ENCODE data around the gene FRMD3. TPM values are rescaled to one million over a fixed set of nuclear protein-coding genes. Genes with fewer than 3 reads are reported as not detected.

FRMD3 gene
- total and polyA plus RNA-seq, 3 experiments from 2014 or later, result 0.35 to 0.68 (median 0.62) TPM

GRCh38 chr9:83431101-83432060 is 106.8 kb downstream of the FRMD3 start:
- Mint-ChIP-seq H3K27me3 (no peaks in the 10 kb centered on the region), H3K36me3 (no peaks in the 10 kb centered on the region), H3K4me3 (no peak overlapping the region), H3K9me3 (no peaks in the 10 kb centered on the region), H3K27ac (no peak overlapping the region), H3K4me1 (no peaks in the 10 kb centered on the region)
- H3K27me3 ChIP-seq (ENCODE audit: insufficient read depth, low read length, poor library complexity, severe bottlenecking), result no peaks in the 10 kb centered on the region
- no peaks in the 10 kb centered on the region for H3K9me3 ChIP-seq (ENCODE audit: low read length)
- H3K4me3 ChIP-seq (ENCODE audit: low read length), result no peak overlapping the region
- H3K27ac ChIP-seq (ENCODE audit: low read depth, low read length), result no peak overlapping the region
- H3K36me3 ChIP-seq (ENCODE audit: insufficient read depth, low read length), result no peaks in the 10 kb centered on the region
- H3K4me1 ChIP-seq (ENCODE audit: insufficient read depth, low read length), result no peaks in the 10 kb centered on the region
- POLR2A ChIA-PET, result no interaction called here
- CTCF ChIA-PET, result no interaction called here
- DNase-seq, result no peak

- Histone ChIP-seq H3K27me3 (ENCODE audit: insufficient read depth, low read length, poor library complexity, severe bottlenecking) (no peaks in the 10 kb centered on the region), H3K4me3 (ENCODE audit: low read length) (no peak overlapping the region), H3K4me1 (ENCODE audit: insufficient read depth, low read length) (no peaks in the 10 kb centered on the region), H3K27ac (ENCODE audit: low read depth, low read length) (no peak overlapping the region), H3K9me3 (ENCODE audit: low read length) (no peaks in the 10 kb centered on the region), H3K36me3 (ENCODE audit: insufficient read depth, low read length) (no peaks in the 10 kb centered on the region)
- no peaks in the 10 kb centered on the region for H3K27me3 Mint-ChIP-seq
- ChIA-PET POLR2A (no interaction called here), CTCF (no interaction called here)
- no peaks in the 10 kb centered on the region for H3K36me3 Mint-ChIP-seq
- peak overlapping the region in 1 of 7 donors; percentile 45 for H3K4me3 Mint-ChIP-seq
- no peaks in the 10 kb centered on the region for H3K4me1 Mint-ChIP-seq
- H3K9me3 Mint-ChIP-seq, result no peaks in the 10 kb centered on the region
- DNase-seq, result no peak
- H3K27ac Mint-ChIP-seq, result no peak overlapping the region
Measured at GRCh38 chr9:83430681-83431080, 107.5 kb downstream of the FRMD3 start.

GRCh38 chr9:83429229-83429628 is 109.0 kb downstream of the FRMD3 start:
- Mint-ChIP-seq H3K27ac (no peak overlapping the region), H3K9me3 (no peaks in the 10 kb centered on the region), H3K4me1 (no peaks in the 10 kb centered on the region), H3K36me3 (no peaks in the 10 kb centered on the region), H3K27me3 (no peaks in the 10 kb centered on the region), H3K4me3 (no peak overlapping the region)
- no peak overlapping the region for H3K4me3 ChIP-seq (ENCODE audit: low read length)
- no peaks in the 10 kb centered on the region for H3K36me3 ChIP-seq (ENCODE audit: insufficient read depth, low read length)
- ChIA-PET CTCF (no interaction called here), POLR2A (no interaction called here)
- H3K27me3 ChIP-seq (ENCODE audit: insufficient read depth, low read length, poor library complexity, severe bottlenecking), result no peaks in the 10 kb centered on the region
- H3K27ac ChIP-seq (ENCODE audit: low read depth, low read length), result no peak overlapping the region
- no peak for DNase-seq
- H3K4me1 ChIP-seq (ENCODE audit: insufficient read depth, low read length), result no peaks in the 10 kb centered on the region
- H3K9me3 ChIP-seq (ENCODE audit: low read length), result no peaks in the 10 kb centered on the region

GRCh38 chr9:83425240-83425639 is 113.0 kb downstream of the FRMD3 start:
- POLR2A ChIA-PET, result no interaction called here
- peaks cover 0 to 10% (median 0%) of the 10 kb centered on the region in 3 donors for H3K36me3 Mint-ChIP-seq
- no peaks in the 10 kb centered on the region for H3K4me1 ChIP-seq (ENCODE audit: insufficient read depth, low read length)
- peaks cover 0 to 4% (median 0%) of the 10 kb centered on the region in 5 donors for H3K9me3 Mint-ChIP-seq
- no peak for DNase-seq
- H3K4me3 Mint-ChIP-seq, result no peak overlapping the region
- H3K4me3 ChIP-seq (ENCODE audit: low read length), result no peak overlapping the region
- H3K9me3 ChIP-seq (ENCODE audit: low read length), result no peaks in the 10 kb centered on the region
- CTCF ChIA-PET, result no interaction called here
- no peak overlapping the region for H3K27ac Mint-ChIP-seq
- no peaks in the 10 kb centered on the region for H3K27me3 ChIP-seq (ENCODE audit: insufficient read depth, low read length, poor library complexity, severe bottlenecking)
- H3K27ac ChIP-seq (ENCODE audit: low read depth, low read length), result no peak overlapping the region
- H3K4me1 Mint-ChIP-seq, result no peaks in the 10 kb centered on the region
- H3K36me3 ChIP-seq (ENCODE audit: insufficient read depth, low read length), result no peaks in the 10 kb centered on the region
- H3K27me3 Mint-ChIP-seq, result peaks cover 0 to 3% of the 10 kb centered on the region in 2 donors

GRCh38 chr9:83424831-83425230 is 113.4 kb downstream of the FRMD3 start:
- H3K36me3 ChIP-seq (ENCODE audit: insufficient read depth, low read length), result no peaks in the 10 kb centered on the region
- H3K4me3 Mint-ChIP-seq, result no peak overlapping the region
- ChIA-PET POLR2A (no interaction called here), CTCF (no interaction called here)
- no peak overlapping the region for H3K4me3 ChIP-seq (ENCODE audit: low read length)
- peaks cover 0 to 12% (median 0%) of the 10 kb centered on the region in 3 donors for H3K36me3 Mint-ChIP-seq
- no peaks in the 10 kb centered on the region for H3K27me3 ChIP-seq (ENCODE audit: insufficient read depth, low read length, poor library complexity, severe bottlenecking)
- peaks cover 0 to 4% (median 0%) of the 10 kb centered on the region in 5 donors for H3K9me3 Mint-ChIP-seq
- peaks cover 0 to 3% of the 10 kb centered on the region in 2 donors for H3K27me3 Mint-ChIP-seq
- H3K4me1 Mint-ChIP-seq, result no peaks in the 10 kb centered on the region
- no peak for DNase-seq
- H3K27ac ChIP-seq (ENCODE audit: low read depth, low read length), result no peak overlapping the region
- H3K4me1 ChIP-seq (ENCODE audit: insufficient read depth, low read length), result no peaks in the 10 kb centered on the region
- H3K9me3 ChIP-seq (ENCODE audit: low read length), result no peaks in the 10 kb centered on the region
- no peak overlapping the region for H3K27ac Mint-ChIP-seq

- H3K4me1 ChIP-seq (ENCODE audit: insufficient read depth, low read length), result no peaks in the 10 kb centered on the region
- ChIA-PET POLR2A (no interaction called here), CTCF (no interaction called here)
- no peak overlapping the region for H3K27ac Mint-ChIP-seq
- H3K27me3 ChIP-seq (ENCODE audit: insufficient read depth, low read length, poor library complexity, severe bottlenecking), result no peaks in the 10 kb centered on the region
- no peaks in the 10 kb centered on the region for H3K36me3 ChIP-seq (ENCODE audit: insufficient read depth, low read length)
- H3K9me3 ChIP-seq (ENCODE audit: low read length), result no peaks in the 10 kb centered on the region
- H3K4me3 Mint-ChIP-seq, result no peak overlapping the region
- H3K4me1 Mint-ChIP-seq, result no peaks in the 10 kb centered on the region
- H3K4me3 ChIP-seq (ENCODE audit: low read length), result no peak overlapping the region
- peaks cover 0 to 4% (median 0%) of the 10 kb centered on the region in 5 donors for H3K9me3 Mint-ChIP-seq
- no peak for DNase-seq
- no peak overlapping the region for H3K27ac ChIP-seq (ENCODE audit: low read depth, low read length)
- H3K27me3 Mint-ChIP-seq, result peaks cover 0 to 3% of the 10 kb centered on the region in 2 donors
- peaks cover 0 to 12% (median 0%) of the 10 kb centered on the region in 3 donors for H3K36me3 Mint-ChIP-seq
Measured at GRCh38 chr9:83423815-83424707, 114.1 kb downstream of the FRMD3 start.

- Mint-ChIP-seq H3K27me3 (peaks cover 0 to 3% of the 10 kb centered on the region in 2 donors), H3K36me3 (peaks cover 0 to 14% (median 0%) of the 10 kb centered on the region in 3 donors), H3K4me3 (no peak overlapping the region), H3K9me3 (peaks cover 0 to 4% (median 0%) of the 10 kb centered on the region in 5 donors), H3K27ac (no peak overlapping the region), H3K4me1 (no peaks in the 10 kb centered on the region)
- ChIA-PET CTCF (no interaction called here), POLR2A (no interaction called here)
- DNase-seq, result no peak
- H3K27ac ChIP-seq (ENCODE audit: low read depth, low read length), result no peak overlapping the region
- H3K27me3 ChIP-seq (ENCODE audit: insufficient read depth, low read length, poor library complexity, severe bottlenecking), result no peaks in the 10 kb centered on the region
- no peaks in the 10 kb centered on the region for H3K9me3 ChIP-seq (ENCODE audit: low read length)
- H3K4me1 ChIP-seq (ENCODE audit: insufficient read depth, low read length), result no peaks in the 10 kb centered on the region
- H3K4me3 ChIP-seq (ENCODE audit: low read length), result no peak overlapping the region
- no peaks in the 10 kb centered on the region for H3K36me3 ChIP-seq (ENCODE audit: insufficient read depth, low read length)
Measured at GRCh38 chr9:83422527-83422926, 115.7 kb downstream of the FRMD3 start.

- Histone ChIP-seq H3K27ac (ENCODE audit: low read depth, low read length) (no peak overlapping the region), H3K4me3 (ENCODE audit: low read length) (no peak overlapping the region), H3K36me3 (ENCODE audit: insufficient read depth, low read length) (no peaks in the 10 kb centered on the region), H3K27me3 (ENCODE audit: insufficient read depth, low read length, poor library complexity, severe bottlenecking) (no peaks in the 10 kb centered on the region), H3K9me3 (ENCODE audit: low read length) (no peaks in the 10 kb centered on the region), H3K4me1 (ENCODE audit: insufficient read depth, low read length) (no peaks in the 10 kb centered on the region)
- Mint-ChIP-seq H3K36me3 (peaks cover 0 to 21% (median 0%) of the 10 kb centered on the region in 3 donors), H3K4me1 (no peaks in the 10 kb centered on the region), H3K4me3 (no peak overlapping the region), H3K27ac (no peak overlapping the region), H3K9me3 (peaks cover 0 to 4% (median 0%) of the 10 kb centered on the region in 5 donors), H3K27me3 (peaks cover 0 to 3% of the 10 kb centered on the region in 2 donors)
- no peak for DNase-seq
- CTCF ChIA-PET, result no interaction called here
- POLR2A ChIA-PET, result no interaction called here
Measured at GRCh38 chr9:83420486-83420885, 117.7 kb downstream of the FRMD3 start.

Measured in CD8-positive, alpha-beta memory T cell (primary cell).